PC-3 (cell line): ENCODE data around the gene SNX9. TPM values are rescaled to one million over a fixed set of nuclear protein-coding genes. Genes with fewer than 3 reads are reported as not detected.

ENCODE experiments used
- ATAC-seq: fragments of 200-7000 bp; cut with Tn5 transposase; 2 replicates; pipeline ENCODE4 v1.9.1; 2020; ENCODE audit warnings: mild to moderate bottlenecking, moderate library complexity
- BruUV-seq: library from RNA; stranded (reverse); fragments of 400-500 nt; replicated peaks from 2 replicates; lab custom pipeline; 2021; lab: Mats Ljungman, UMichigan
- CTCF ChIA-PET: fragments of 300-600 bp; sonication (Branson Sonifier 250); formaldehyde crosslinking; loops from one replicate; lab custom pipeline; 2022; ENCODE audit warnings: antibody characterized with exemption; lab: Charles Lee
- POLR2A ChIA-PET: fragments of 300-600 bp; sonication (Branson Sonifier 250); formaldehyde crosslinking; loops from one replicate; lab custom pipeline; 2022; ENCODE audit warnings: antibody characterized with exemption; ENCODE audit not compliant: unreplicated experiment; lab: Charles Lee
- DNase-seq: peaks from one replicate; pipeline ENCODE4 v3.0.0-alpha.2; 2015
- H2AFZ ChIP-seq: fragments of 300-600 bp; sonication (generic); 2 replicates; pipeline ENCODE4 v1.6.0; 2016; ENCODE audit warnings: antibody characterized with exemption, low read length
- H3F3A ChIP-seq: fragments of 300-600 bp; sonication (generic); one replicate; pipeline ENCODE4 v1.6.0; 2017; ENCODE audit warnings: antibody characterized with exemption, low read length, control low read depth, mild to moderate bottlenecking; ENCODE audit not compliant: unreplicated experiment
- H3K27ac ChIP-seq: fragments of 300-600 bp; sonication (generic); 2 replicates; pipeline ENCODE4 v1.5.1; 2016; ENCODE audit warnings: mild to moderate bottlenecking, low read length
- H3K27me3 ChIP-seq: fragments of 300-600 bp; sonication (generic); 2 replicates; pipeline ENCODE4 v1.6.1; 2016; ENCODE audit warnings: low read length, mixed read lengths
- H3K36me3 ChIP-seq: fragments of 300-600 bp; sonication (generic); 2 replicates; pipeline ENCODE4 v1.6.1; 2016; ENCODE audit warnings: low read depth, mixed run types, low read length, mixed read lengths
- H3K4me1 ChIP-seq: fragments of 300-600 bp; sonication (generic); 2 replicates; pipeline ENCODE4 v1.5.1; 2016; ENCODE audit warnings: low read length; ENCODE audit not compliant: insufficient read depth
- H3K4me2 ChIP-seq: fragments of 300-600 bp; sonication (generic); 2 replicates; pipeline ENCODE4 v1.6.0; 2016; ENCODE audit warnings: low read length
- H3K4me3 ChIP-seq: fragments of 300-600 bp; sonication (generic); 2 replicates; pipeline ENCODE4 v1.5.1; 2016; ENCODE audit warnings: mild to moderate bottlenecking, low read length, mixed read lengths
- H3K79me2 ChIP-seq: fragments of 300-600 bp; sonication (generic); 2 replicates; pipeline ENCODE4 v1.6.1; 2017; ENCODE audit warnings: low read length, mixed read lengths
- H3K9ac ChIP-seq: fragments of 300-600 bp; sonication (generic); 2 replicates; pipeline ENCODE4 v1.6.0; 2016; ENCODE audit warnings: mild to moderate bottlenecking, low read length
- H3K9me2 ChIP-seq: fragments of 300-600 bp; sonication (generic); replicated peaks from 2 replicates; pipeline ENCODE4 v1.6.1; 2016; ENCODE audit warnings: mixed run types, low read length, mixed read lengths
- H3K9me3 ChIP-seq: fragments of 300-600 bp; sonication (generic); 2 replicates; pipeline ENCODE4 v1.6.1; 2016; ENCODE audit warnings: low read length, mixed read lengths
- H4K20me1 ChIP-seq: fragments of 300-600 bp; sonication (generic); 2 replicates; pipeline ENCODE4 v1.6.1; 2016; ENCODE audit warnings: low read length, mixed read lengths
- CTCF ChIP-seq: fragments of 300-600 bp; sonication (generic); conservative IDR thresholded peaks from 2 replicates; pipeline ENCODE4 v1.5.1; 2017; ENCODE audit warnings: antibody characterized with exemption, low read depth, mild to moderate bottlenecking, low read length
- EZH2 ChIP-seq: fragments of 300-600 bp; sonication (generic); IDR thresholded peaks from one replicate; pipeline ENCODE4 v1.6.1; 2017; ENCODE audit warnings: antibody characterized with exemption, mild to moderate bottlenecking, low read length; ENCODE audit not compliant: unreplicated experiment
- EZH2phosphoT487 ChIP-seq: fragments of 300-600 bp; sonication (generic); IDR thresholded peaks from 2 replicates; pipeline ENCODE4 v1.6.1; 2018; ENCODE audit warnings: mild to moderate bottlenecking, antibody characterized with exemption, low read length, borderline replicate concordance
- intact Hi-C: fragments of 100-400 bp; cut with micrococcal nuclease; formaldehyde crosslinking; loops from 2 replicates; pipeline ENCODE4 v1.9.0; 2023
- total RNA-seq: library from RNA; depleted of rRNA; stranded (reverse); fragments of >200 nt; gene quantifications from 2 replicates; pipeline ENCODE4 v1.2.3, GENCODE V29; 2014

The SNX9 gene
- total RNA-seq, 1 experiment from 2014 or later, result 18.0 TPM

GRCh38 chr6:157943964-157944283, 120.9 kb downstream of the SNX9 start:
- no peak overlapping the region for H3K27ac ChIP-seq
- BruUV-seq, result no TSS peak
- no peaks in the 10 kb centered on the region for H3K79me2 ChIP-seq
- H3K4me1 ChIP-seq, result no peaks in the 10 kb centered on the region
- ChIA-PET POLR2A (no interaction called here), CTCF (no interaction called here)
- H3K9me2 ChIP-seq, result no peaks in the 10 kb centered on the region
- intact Hi-C loops, result no loop called here
- no peak overlapping the region for H3K4me2 ChIP-seq
- H3K27me3 ChIP-seq, result no peaks in the 10 kb centered on the region
- no peaks in the 10 kb centered on the region for H4K20me1 ChIP-seq
- no peak overlapping the region for H3K9ac ChIP-seq
- no peaks in the 10 kb centered on the region; the same call in 1 of the 2 replicates for H3K36me3 ChIP-seq
- H3K4me3 ChIP-seq, result no peak overlapping the region
- ATAC-seq (no peak), DNase-seq (no peak)
- no peaks in the 10 kb centered on the region for H3K9me3 ChIP-seq
- H3F3A ChIP-seq, result no peaks in the 10 kb centered on the region
- no peak overlapping the region for H2AFZ ChIP-seq
- no peak for TF ChIP-seq EZH2
- TF ChIP-seq CTCF, result no peak
- no peak for TF ChIP-seq EZH2phosphoT487

GRCh38 chr6:157944983-157945931, 122.2 kb downstream of the SNX9 start:
- no peaks in the 10 kb centered on the region for H3K79me2 ChIP-seq
- H3K9me2 ChIP-seq, result no peaks in the 10 kb centered on the region
- H3K27ac ChIP-seq, result no peak overlapping the region
- no TSS peak for BruUV-seq
- no peaks in the 10 kb centered on the region for H3K4me1 ChIP-seq
- H3K4me3 ChIP-seq, result no peak overlapping the region
- H4K20me1 ChIP-seq, result no peaks in the 10 kb centered on the region
- ATAC-seq, result no peak
- H3K9me3 ChIP-seq, result no peaks in the 10 kb centered on the region
- no peak for TF ChIP-seq CTCF
- no peak for TF ChIP-seq EZH2
- TF ChIP-seq EZH2phosphoT487, result no peak
- no peak overlapping the region for H2AFZ ChIP-seq
- H3K9ac ChIP-seq, result no peak overlapping the region
- ChIA-PET POLR2A (no interaction called here), CTCF (no interaction called here)
- intact Hi-C loops, result no loop called here
- no peaks in the 10 kb centered on the region for H3F3A ChIP-seq
- no peak for DNase-seq
- no peaks in the 10 kb centered on the region for H3K27me3 ChIP-seq
- no peak overlapping the region for H3K4me2 ChIP-seq
- H3K36me3 ChIP-seq, result no peaks in the 10 kb centered on the region; the same call in 1 of the 2 replicates

DNA sequence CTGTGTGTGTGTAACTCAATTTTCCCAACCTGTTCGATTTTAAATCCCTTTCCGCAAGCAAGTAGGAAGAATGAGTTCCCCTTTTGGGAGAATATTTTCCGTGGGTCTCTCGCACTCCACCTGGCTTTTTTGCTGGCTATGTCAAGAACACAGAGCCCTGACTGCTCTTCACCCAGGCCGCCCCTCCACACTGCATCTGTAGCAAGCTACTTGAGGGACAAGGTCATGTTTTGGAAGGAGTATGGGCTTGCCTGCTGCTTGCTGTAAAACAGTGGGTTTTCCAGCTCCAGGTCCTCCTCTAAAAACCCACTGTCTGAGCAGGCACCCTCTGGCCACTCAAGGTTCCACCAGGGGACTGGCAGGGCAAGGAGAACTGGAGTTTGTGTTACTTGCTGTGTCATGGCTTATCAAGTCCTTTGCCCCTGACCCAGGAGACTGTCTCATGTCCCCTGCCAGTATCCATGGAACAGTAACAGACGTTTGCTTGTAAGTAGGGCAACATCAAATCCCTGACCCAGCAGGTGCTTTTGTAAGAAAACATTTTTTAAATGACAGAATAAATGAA, 123.1 kb downstream of the SNX9 start:
- POLR2A ChIA-PET, result no interaction called here

More for the DNA sequence above, 123.1 kb downstream of the SNX9 start:
- intact Hi-C loops, result no loop called here
- no peak overlapping the region for H3K27ac ChIP-seq
- DNase-seq, result no peak
- H3K4me2 ChIP-seq, result no peak overlapping the region
- H3K4me1 ChIP-seq, result no peaks in the 10 kb centered on the region
- no peaks in the 10 kb centered on the region for H4K20me1 ChIP-seq
- no peaks in the 10 kb centered on the region for H3K9me3 ChIP-seq
- no peak for ATAC-seq
- H3F3A ChIP-seq, result no peaks in the 10 kb centered on the region
- no peaks in the 10 kb centered on the region for H3K9me2 ChIP-seq
- BruUV-seq, result no TSS peak
- H3K4me3 ChIP-seq, result no peak overlapping the region
- H3K36me3 ChIP-seq, result no peaks in the 10 kb centered on the region; the same call in 1 of the 2 replicates
- no peak overlapping the region for H2AFZ ChIP-seq
- no peaks in the 10 kb centered on the region for H3K79me2 ChIP-seq
- H3K27me3 ChIP-seq, result no peaks in the 10 kb centered on the region
- CTCF ChIA-PET, result no interaction called here
- no peak overlapping the region for H3K9ac ChIP-seq
- TF ChIP-seq EZH2phosphoT487 (no peak), EZH2 (no peak), CTCF (no peak)
